ENCODE results near the gene BICDL1. TPM values are rescaled to one million over a fixed set of nuclear protein-coding genes. Genes with fewer than 3 reads are reported as not detected.
A peak's percentile ranks its signal among the peaks of the same experiment; 100 is the strongest.

Gene BICDL1
- total RNA-seq, 1 experiment from 2014 or later: 22.2 TPM

- no TSS peak for BruUV-seq (replicated peaks)
- in situ Hi-C loops (cut with HindIII; ENCODE audit: low pct_unique_long_range_greater_than_20kb, low sequenced_read_pairs): no loop called here
- TF ChIP-seq SIN3A (IDR thresholded peaks at IDR 0.05; ENCODE audit: borderline replicate concordance, insufficient read depth, low read depth, low read length) (no peak), TCF7L2 (IDR thresholded peaks at IDR 0.05; ENCODE audit: low read depth, low read length) (no peak), CTCF (IDR thresholded peaks at IDR 0.05) (no peak), POLR2AphosphoS5 (IDR thresholded peaks at IDR 0.05; ENCODE audit: low read depth, low read length) (no peak)
- TF ChIP-seq, protein P1, sequence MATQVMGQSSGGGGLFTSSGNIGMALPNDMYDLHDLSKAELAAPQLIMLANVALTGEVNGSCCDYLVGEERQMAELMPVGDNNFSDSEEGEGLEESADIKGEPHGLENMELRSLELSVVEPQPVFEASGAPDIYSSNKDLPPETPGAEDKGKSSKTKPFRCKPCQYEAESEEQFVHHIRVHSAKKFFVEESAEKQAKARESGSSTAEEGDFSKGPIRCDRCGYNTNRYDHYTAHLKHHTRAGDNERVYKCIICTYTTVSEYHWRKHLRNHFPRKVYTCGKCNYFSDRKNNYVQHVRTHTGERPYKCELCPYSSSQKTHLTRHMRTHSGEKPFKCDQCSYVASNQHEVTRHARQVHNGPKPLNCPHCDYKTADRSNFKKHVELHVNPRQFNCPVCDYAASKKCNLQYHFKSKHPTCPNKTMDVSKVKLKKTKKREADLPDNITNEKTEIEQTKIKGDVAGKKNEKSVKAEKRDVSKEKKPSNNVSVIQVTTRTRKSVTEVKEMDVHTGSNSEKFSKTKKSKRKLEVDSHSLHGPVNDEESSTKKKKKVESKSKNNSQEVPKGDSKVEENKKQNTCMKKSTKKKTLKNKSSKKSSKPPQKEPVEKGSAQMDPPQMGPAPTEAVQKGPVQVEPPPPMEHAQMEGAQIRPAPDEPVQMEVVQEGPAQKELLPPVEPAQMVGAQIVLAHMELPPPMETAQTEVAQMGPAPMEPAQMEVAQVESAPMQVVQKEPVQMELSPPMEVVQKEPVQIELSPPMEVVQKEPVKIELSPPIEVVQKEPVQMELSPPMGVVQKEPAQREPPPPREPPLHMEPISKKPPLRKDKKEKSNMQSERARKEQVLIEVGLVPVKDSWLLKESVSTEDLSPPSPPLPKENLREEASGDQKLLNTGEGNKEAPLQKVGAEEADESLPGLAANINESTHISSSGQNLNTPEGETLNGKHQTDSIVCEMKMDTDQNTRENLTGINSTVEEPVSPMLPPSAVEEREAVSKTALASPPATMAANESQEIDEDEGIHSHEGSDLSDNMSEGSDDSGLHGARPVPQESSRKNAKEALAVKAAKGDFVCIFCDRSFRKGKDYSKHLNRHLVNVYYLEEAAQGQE (IDR thresholded peaks at IDR 0.05; ENCODE audit: insufficient read depth in 1 of 2, low read depth in 2 of 2, low read length in 1 of 2): no peak
- no peaks in the 10 kb centered on the region for H3K9me3 ChIP-seq (ENCODE audit: control insufficient read depth, insufficient read depth, low read depth, low read length)
- ChIA-PET POLR2A (no interaction called here), CTCF (no interaction called here)
- intact Hi-C loops (cut with micrococcal nuclease; ENCODE audit: unreplicated experiment): no loop called here
- H3K36me3 ChIP-seq (ENCODE audit: control insufficient read depth, insufficient read depth, low read length): peaks cover 31% of the 10 kb centered on the region
- no peaks in the 10 kb centered on the region for H3K27me3 ChIP-seq (ENCODE audit: control insufficient read depth, insufficient read depth, low read length)
- ATAC-seq (peak; percentile 62), DNase-seq (ENCODE audit: low read depth, low spot score) (no peak)
- no peak overlapping the region for H3K27ac ChIP-seq (ENCODE audit: low read length)
- H3K4me1 ChIP-seq (ENCODE audit: control insufficient read depth, insufficient read depth, low read length): no peaks in the 10 kb centered on the region
- H3K4me3 ChIP-seq (ENCODE audit: low read depth in 2 of 2, low read length in 2 of 2): no peak overlapping the region
Measured at GRCh38 chr12:120142231-120142877, 153.3 kb downstream of the BICDL1 start.

Other genes with a start within 250 kb of the BICDL1 start
- 67.9 TPM for gene CIT, start 111.9 kb upstream of the BICDL1 start, total RNA-seq (2021; ENCODE audit: unreplicated experiment)
- 62.0 TPM for gene RAB35, start 127.5 kb downstream of the BICDL1 start, total RNA-seq (2021; ENCODE audit: unreplicated experiment)
- gene GCN1, start 205.5 kb downstream of the BICDL1 start, total RNA-seq (2021; ENCODE audit: unreplicated experiment): 175 TPM
- 2,628 TPM for gene RPLP0, start 211.9 kb downstream of the BICDL1 start, total RNA-seq (2021; ENCODE audit: unreplicated experiment)

Measured in Panc1 (cell line).